ENCODE results near the gene SHB. TPM values are rescaled to one million over a fixed set of nuclear protein-coding genes. Genes with fewer than 3 reads are reported as not detected.

SHB gene
- total and polyA plus RNA-seq, 2 donors (not counting 3 experiments of a cell fraction or from before 2014, with no cell fraction given) = 13.4 to 24.9 TPM

- H3K9me1 ChIP-seq (replicated peaks; ENCODE audit: control insufficient read depth, extremely low read depth, insufficient read depth, low read length) = no peaks in the 10 kb centered on the region
- H2AFZ ChIP-seq (ENCODE audit: low read depth, low read length) = no peak overlapping the region
- no peaks in the 10 kb centered on the region for H3K9me3 ChIP-seq (replicated peaks; ENCODE audit: control insufficient read depth, insufficient read depth, low read length)
- H3K27me3 ChIP-seq (ENCODE audit: control insufficient read depth in 2 of 2, insufficient read depth in 2 of 2, low read length in 2 of 2) = no peaks in the 10 kb centered on the region
- H3K9ac ChIP-seq (replicated peaks; ENCODE audit: extremely low read depth, insufficient read depth, low read length) = no peak overlapping the region
- dilution Hi-C loops (cut with MboI; ENCODE audit: extremely low pct_ligation_motif_present, low sequenced_read_pairs) = no loop called here
- FAIRE-seq = no peak
- TF ChIP-seq MAX (IDR thresholded peaks at IDR 0.05; ENCODE audit: insufficient read depth, insufficient read length) (no peak), MYC (IDR thresholded peaks at IDR 0.05; ENCODE audit: low read depth, low read length) (no peak), JUN (IDR thresholded peaks at IDR 0.05; ENCODE audit: borderline replicate concordance, insufficient read depth, insufficient read length, low read depth) (no peak), CTCF (IDR thresholded peaks at IDR 0.05; ENCODE audit: extremely low read depth in 1 of 2, insufficient read depth in 1 of 2, low read depth in 1 of 2, low read length in 2 of 2) (no peak)
- CTCF ChIA-PET = interaction anchor here (1.3 kb wide), 1 partner anchor 9 kb away, joined by 4 read pairs; no protein-coding TSS in a partner anchor
- H3K4me2 ChIP-seq (ENCODE audit: insufficient read depth, low read length) = no peak overlapping the region
- no peak for DNase-seq (ENCODE audit: low read depth, low spot score)
- H4K20me1 ChIP-seq (replicated peaks; ENCODE audit: control insufficient read depth, extremely low read depth, insufficient read depth, low read length) = no peaks in the 10 kb centered on the region
- no peak overlapping the region for H3K4me3 ChIP-seq (replicated peaks in 1 of 3; ENCODE audit: insufficient read depth in 1 of 3, low read depth in 1 of 3, low read length in 3 of 3)
- intact Hi-C loops (cut with micrococcal nuclease) = no loop called here
- H3K36me3 ChIP-seq (ENCODE audit: control insufficient read depth in 2 of 2, extremely low read depth in 1 of 2, insufficient read depth in 2 of 2, low read length in 2 of 2) = no peaks in the 10 kb centered on the region
- no TSS peak for BruUV-seq (replicated peaks)
- POLR2A ChIA-PET = no interaction called here
- H3K27ac ChIP-seq (ENCODE audit: insufficient read depth, low read depth, low read length) = no peak overlapping the region
- peaks cover 16% of the 10 kb centered on the region for H3K4me1 ChIP-seq (ENCODE audit: control insufficient read depth, extremely low read depth, insufficient read depth, low read length)
- H3K79me2 ChIP-seq (ENCODE audit: control insufficient read depth, insufficient read depth, low read length) = no peaks in the 10 kb centered on the region
Observed at GRCh38 chr9:38084556-38084880, 15.5 kb upstream of the SHB start.

- no peak overlapping the region for H3K9ac ChIP-seq (replicated peaks; ENCODE audit: extremely low read depth, insufficient read depth, low read length)
- intact Hi-C loops (cut with micrococcal nuclease) (no loop called here), dilution Hi-C loops (cut with MboI; ENCODE audit: extremely low pct_ligation_motif_present, low sequenced_read_pairs) (no loop called here)
- H2AFZ ChIP-seq (ENCODE audit: low read depth, low read length) = no peak overlapping the region
- no peak overlapping the region for H3K4me2 ChIP-seq (ENCODE audit: insufficient read depth, low read length)
- DNase-seq (ENCODE audit: low read depth, low spot score) (no peak), FAIRE-seq (no peak)
- TF ChIP-seq FOS (IDR thresholded peaks at IDR 0.05; ENCODE audit: borderline replicate concordance, insufficient read depth, low read length) (no peak), GATA2 (IDR thresholded peaks at IDR 0.05; ENCODE audit: insufficient read depth, insufficient read length, low read depth, low read length) (no peak), POLR2A (IDR thresholded peaks at IDR 0.05; ENCODE audit: low read depth, low read length) (no peak), CTCF (IDR thresholded peaks at IDR 0.05; ENCODE audit: extremely low read depth in 1 of 2, insufficient read depth in 1 of 2, low read depth in 1 of 2, low read length in 2 of 2) (no peak), MAX (IDR thresholded peaks at IDR 0.05; ENCODE audit: insufficient read depth, insufficient read length) (no peak), MYC (IDR thresholded peaks at IDR 0.05; ENCODE audit: low read depth, low read length) (no peak), EZH2 (IDR thresholded peaks at IDR 0.05; ENCODE audit: borderline replicate concordance, low read depth, low read length, severe bottlenecking) (no peak), POLR2AphosphoS5 (IDR thresholded peaks at IDR 0.05; ENCODE audit: insufficient read depth, low read depth, low read length) (no peak), JUN (IDR thresholded peaks at IDR 0.05; ENCODE audit: borderline replicate concordance, insufficient read depth, insufficient read length, low read depth) (no peak)
- ChIA-PET CTCF (interaction anchor here (1.3 to 1.9 kb wide), 2 partner anchors 8 to 171 kb away, joined by 4 to 6 read pairs; no protein-coding TSS in a partner anchor), POLR2A (no interaction called here)
- H3K36me3 ChIP-seq (ENCODE audit: control insufficient read depth in 2 of 2, extremely low read depth in 1 of 2, insufficient read depth in 2 of 2, low read length in 2 of 2) = no peaks in the 10 kb centered on the region
- no peaks in the 10 kb centered on the region for H3K9me3 ChIP-seq (replicated peaks; ENCODE audit: control insufficient read depth, insufficient read depth, low read length)
- H4K20me1 ChIP-seq (replicated peaks; ENCODE audit: control insufficient read depth, extremely low read depth, insufficient read depth, low read length) = no peaks in the 10 kb centered on the region
- H3K27me3 ChIP-seq (ENCODE audit: control insufficient read depth in 2 of 2, insufficient read depth in 2 of 2, low read length in 2 of 2) = no peaks in the 10 kb centered on the region
- no peak overlapping the region for H3K4me3 ChIP-seq (replicated peaks in 1 of 3; ENCODE audit: insufficient read depth in 1 of 3, low read depth in 1 of 3, low read length in 3 of 3)
- no peaks in the 10 kb centered on the region for H3K79me2 ChIP-seq (ENCODE audit: control insufficient read depth, insufficient read depth, low read length)
- no peaks in the 10 kb centered on the region for H3K9me1 ChIP-seq (replicated peaks; ENCODE audit: control insufficient read depth, extremely low read depth, insufficient read depth, low read length)
- no TSS peak for BruUV-seq (replicated peaks)
- no peak overlapping the region for H3K27ac ChIP-seq (ENCODE audit: insufficient read depth, low read depth, low read length)
- peaks cover 21% of the 10 kb centered on the region for H3K4me1 ChIP-seq (ENCODE audit: control insufficient read depth, extremely low read depth, insufficient read depth, low read length)
Observed at GRCh38 chr9:38083858-38084555, 15.0 kb upstream of the SHB start.

Data from endothelial cell of umbilical vein (primary cell).